Effector CD4-positive, alpha-beta T cell (primary cell): ENCODE data around the gene SNX5.

Experiments
- DNase-seq: peaks from one replicate; pipeline ENCODE4 v3.0.0-alpha.2; 2020

The SNX5 gene

DNA sequence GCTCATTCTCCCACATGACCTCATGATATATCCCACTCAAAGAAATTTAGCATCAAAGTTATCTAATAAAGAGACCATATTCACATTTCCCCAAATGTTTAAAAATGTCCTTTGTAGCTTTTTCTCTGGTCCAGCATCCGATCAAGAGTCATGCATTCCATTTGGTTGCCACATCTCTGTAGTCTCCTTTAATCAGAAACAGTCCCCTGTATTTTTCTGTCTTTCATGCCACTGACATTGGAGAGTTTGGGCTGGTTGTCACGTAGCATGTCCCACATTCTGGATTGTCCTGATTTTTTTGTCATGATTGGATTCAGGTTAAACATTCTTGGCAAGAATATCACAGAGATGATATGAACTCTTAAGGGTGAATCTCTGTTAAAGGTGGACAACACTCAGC is 55.7 kb downstream of the SNX5 start:
- DNase-seq, result no peak

- DNase-seq, result no peak
Observed at GRCh38 chr20:17911927-17912326, 56.7 kb downstream of the SNX5 start.

GRCh38 chr20:17910828-17911294 is 57.7 kb downstream of the SNX5 start:
- DNase-seq, result no peak

DNA sequence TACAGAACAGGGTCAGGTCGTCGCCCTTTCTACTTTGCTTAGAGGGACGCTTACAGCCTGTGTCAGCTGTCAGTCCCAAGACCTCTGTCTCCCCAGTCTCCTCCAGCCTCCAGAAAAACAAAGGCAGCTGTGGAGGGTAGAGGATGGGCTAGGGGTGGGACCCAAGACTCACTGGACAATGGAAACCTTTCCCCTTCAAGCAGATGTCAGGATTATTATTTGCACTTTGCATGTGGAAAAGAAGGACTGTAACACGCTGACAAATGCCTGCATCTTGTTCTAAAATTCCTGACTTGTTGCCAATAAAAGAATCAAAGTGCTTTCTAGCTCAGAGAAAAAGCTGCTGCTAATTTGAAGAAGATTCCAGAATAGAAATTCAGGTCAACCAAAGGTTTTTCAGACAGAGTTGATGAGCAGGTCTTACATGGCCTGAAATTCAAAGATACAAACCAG is 58.7 kb downstream of the SNX5 start:
- DNase-seq, result no peak

- DNase-seq, result no peak
Observed at GRCh38 chr20:17905544-17905943, 63.0 kb downstream of the SNX5 start.

DNA sequence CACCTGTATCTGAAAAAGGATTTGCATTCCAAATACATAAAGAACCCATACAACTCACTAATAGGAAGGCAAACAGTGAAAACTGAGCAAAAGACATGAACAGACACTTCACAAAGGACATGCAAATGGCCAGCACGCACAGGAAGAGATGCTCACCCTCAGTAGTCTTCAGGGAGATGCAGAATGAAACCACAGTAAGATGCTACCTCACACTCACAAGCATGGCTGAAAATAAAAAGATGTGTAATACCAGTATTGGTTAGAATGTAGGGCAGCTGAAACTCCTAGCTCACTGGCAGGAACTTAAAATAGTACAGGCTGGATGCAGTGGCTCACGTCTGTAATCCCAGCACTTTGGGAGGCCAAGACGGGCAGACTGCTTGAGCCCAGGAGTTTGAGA is 64.6 kb downstream of the SNX5 start:
- no peak for DNase-seq

GRCh38 chr20:17902531-17903083 is 66.0 kb downstream of the SNX5 start:
- no peak for DNase-seq

GRCh38 chr20:17901971-17902370 is 66.6 kb downstream of the SNX5 start:
- no peak for DNase-seq

- peak; percentile 53 for DNase-seq
Observed at GRCh38 chr20:17898548-17898994, 70.0 kb downstream of the SNX5 start.

- DNase-seq, result no peak
Observed at GRCh38 chr20:17897566-17898307, 70.9 kb downstream of the SNX5 start.

GRCh38 chr20:17896771-17897369 is 71.7 kb downstream of the SNX5 start:
- no peak for DNase-seq

GRCh38 chr20:17896193-17896723 is 72.3 kb downstream of the SNX5 start:
- DNase-seq, result no peak

- no peak for DNase-seq
Observed at GRCh38 chr20:17895641-17896171, 72.9 kb downstream of the SNX5 start.

- no peak for DNase-seq
Observed at GRCh38 chr20:17893445-17893844, 75.1 kb downstream of the SNX5 start.

- DNase-seq, result no peak
Observed at GRCh38 chr20:17892189-17892938, 76.2 kb downstream of the SNX5 start.
